GM23338 (cell line): ENCODE measurements around the gene MRO.

Experiments used
- CREB1 ChIP-seq: fragments of 250-450 bp; sonication (Bioruptor Pico); IDR thresholded peaks from 2 replicates; pipeline ENCODE4 v1.5.0; 2020; ENCODE audit warnings: low read depth, mild to moderate bottlenecking, moderate library complexity
- EZH2 ChIP-seq: fragments of 200-600 bp; sonication (generic); IDR thresholded peaks from one replicate; pipeline ENCODE4 v1.8.0; 2017; ENCODE audit warnings: antibody characterized with exemption, mild to moderate bottlenecking, low read depth; ENCODE audit not compliant: unreplicated experiment
- EZH2phosphoT487 ChIP-seq: fragments of 200-600 bp; sonication (generic); IDR thresholded peaks from one replicate; pipeline ENCODE4 v1.8.1; 2018; ENCODE audit warnings: antibody characterized with exemption; ENCODE audit not compliant: unreplicated experiment
- STAT1 ChIP-seq: IDR thresholded peaks from one replicate; pipeline ENCODE4 v1.6.1; 2016; ENCODE audit warnings: antibody characterized with exemption; ENCODE audit not compliant: unreplicated experiment
- TF ChIP-seq, protein P1 (sequence below), 2 experiments: fragments of 200-600 bp in 1 of 2; sonication (generic) in 1 of 2; conservative IDR thresholded peaks; 2 replicates each; pipeline versions ENCODE4 v1.5.1 to v1.6.1; 2016 to 2017; ENCODE audit warnings: antibody characterized with exemption in 2 of 2, low read depth in 2 of 2, mild to moderate bottlenecking in 2 of 2, moderate library complexity in 1 of 2
- TF ChIP-seq, protein P2 (sequence below): IDR thresholded peaks from one replicate; pipeline ENCODE4 v1.6.1; 2018; ENCODE audit warnings: antibody characterized with exemption; ENCODE audit not compliant: unreplicated experiment

DNA sequence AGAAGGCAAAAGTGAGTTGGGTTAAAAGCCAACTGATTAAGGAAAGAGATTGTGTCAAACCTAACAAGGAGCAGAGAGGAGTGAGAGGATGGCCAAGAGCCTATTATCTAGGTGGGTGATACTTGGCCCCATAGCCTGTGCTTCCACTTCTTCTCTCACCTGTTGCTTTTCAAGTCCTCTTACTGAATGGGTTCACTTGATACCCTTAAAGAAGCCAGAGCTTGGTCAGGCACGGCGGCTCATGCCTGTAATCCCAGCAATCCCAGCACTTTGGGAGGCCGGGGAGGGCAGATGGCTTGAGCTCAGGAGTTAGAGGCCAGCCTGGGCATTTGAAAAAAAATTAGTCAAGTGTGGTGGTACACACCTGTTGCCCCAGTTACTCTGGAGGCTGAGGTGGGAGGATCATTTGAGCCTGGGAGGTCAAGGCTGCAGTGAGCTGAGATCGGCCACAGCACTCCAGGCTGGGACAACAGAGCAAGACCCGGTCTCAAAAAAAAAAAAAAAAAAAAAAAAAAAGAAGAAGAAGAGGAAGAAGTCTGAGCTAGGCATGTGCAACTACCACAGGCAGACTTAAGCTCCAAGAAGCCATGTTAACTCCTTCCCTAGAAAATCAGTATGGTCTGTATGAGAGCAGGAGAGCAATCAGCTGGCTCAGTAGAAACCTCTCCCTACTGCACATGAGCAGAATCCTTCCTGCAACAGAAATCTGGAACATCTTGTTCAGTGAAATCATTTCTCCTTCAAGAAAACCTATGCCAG lies 30.7 kb upstream of the MRO start:
- TF ChIP-seq, protein P1, sequence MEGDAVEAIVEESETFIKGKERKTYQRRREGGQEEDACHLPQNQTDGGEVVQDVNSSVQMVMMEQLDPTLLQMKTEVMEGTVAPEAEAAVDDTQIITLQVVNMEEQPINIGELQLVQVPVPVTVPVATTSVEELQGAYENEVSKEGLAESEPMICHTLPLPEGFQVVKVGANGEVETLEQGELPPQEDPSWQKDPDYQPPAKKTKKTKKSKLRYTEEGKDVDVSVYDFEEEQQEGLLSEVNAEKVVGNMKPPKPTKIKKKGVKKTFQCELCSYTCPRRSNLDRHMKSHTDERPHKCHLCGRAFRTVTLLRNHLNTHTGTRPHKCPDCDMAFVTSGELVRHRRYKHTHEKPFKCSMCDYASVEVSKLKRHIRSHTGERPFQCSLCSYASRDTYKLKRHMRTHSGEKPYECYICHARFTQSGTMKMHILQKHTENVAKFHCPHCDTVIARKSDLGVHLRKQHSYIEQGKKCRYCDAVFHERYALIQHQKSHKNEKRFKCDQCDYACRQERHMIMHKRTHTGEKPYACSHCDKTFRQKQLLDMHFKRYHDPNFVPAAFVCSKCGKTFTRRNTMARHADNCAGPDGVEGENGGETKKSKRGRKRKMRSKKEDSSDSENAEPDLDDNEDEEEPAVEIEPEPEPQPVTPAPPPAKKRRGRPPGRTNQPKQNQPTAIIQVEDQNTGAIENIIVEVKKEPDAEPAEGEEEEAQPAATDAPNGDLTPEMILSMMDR (conservative IDR thresholded peaks at IDR 0.05; ENCODE audit: low read depth in 2 of 2), result no peak
- no peak for TF ChIP-seq CREB1 (CRISPR knock-in tag)
- TF ChIP-seq, protein P2, sequence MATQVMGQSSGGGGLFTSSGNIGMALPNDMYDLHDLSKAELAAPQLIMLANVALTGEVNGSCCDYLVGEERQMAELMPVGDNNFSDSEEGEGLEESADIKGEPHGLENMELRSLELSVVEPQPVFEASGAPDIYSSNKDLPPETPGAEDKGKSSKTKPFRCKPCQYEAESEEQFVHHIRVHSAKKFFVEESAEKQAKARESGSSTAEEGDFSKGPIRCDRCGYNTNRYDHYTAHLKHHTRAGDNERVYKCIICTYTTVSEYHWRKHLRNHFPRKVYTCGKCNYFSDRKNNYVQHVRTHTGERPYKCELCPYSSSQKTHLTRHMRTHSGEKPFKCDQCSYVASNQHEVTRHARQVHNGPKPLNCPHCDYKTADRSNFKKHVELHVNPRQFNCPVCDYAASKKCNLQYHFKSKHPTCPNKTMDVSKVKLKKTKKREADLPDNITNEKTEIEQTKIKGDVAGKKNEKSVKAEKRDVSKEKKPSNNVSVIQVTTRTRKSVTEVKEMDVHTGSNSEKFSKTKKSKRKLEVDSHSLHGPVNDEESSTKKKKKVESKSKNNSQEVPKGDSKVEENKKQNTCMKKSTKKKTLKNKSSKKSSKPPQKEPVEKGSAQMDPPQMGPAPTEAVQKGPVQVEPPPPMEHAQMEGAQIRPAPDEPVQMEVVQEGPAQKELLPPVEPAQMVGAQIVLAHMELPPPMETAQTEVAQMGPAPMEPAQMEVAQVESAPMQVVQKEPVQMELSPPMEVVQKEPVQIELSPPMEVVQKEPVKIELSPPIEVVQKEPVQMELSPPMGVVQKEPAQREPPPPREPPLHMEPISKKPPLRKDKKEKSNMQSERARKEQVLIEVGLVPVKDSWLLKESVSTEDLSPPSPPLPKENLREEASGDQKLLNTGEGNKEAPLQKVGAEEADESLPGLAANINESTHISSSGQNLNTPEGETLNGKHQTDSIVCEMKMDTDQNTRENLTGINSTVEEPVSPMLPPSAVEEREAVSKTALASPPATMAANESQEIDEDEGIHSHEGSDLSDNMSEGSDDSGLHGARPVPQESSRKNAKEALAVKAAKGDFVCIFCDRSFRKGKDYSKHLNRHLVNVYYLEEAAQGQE, result no peak
- no peak for TF ChIP-seq EZH2
- TF ChIP-seq EZH2phosphoT487, result no peak
- TF ChIP-seq STAT1, result no peak
